ENCODE data around the gene TYSND1.

Gene TYSND1

GRCh38 chr10:70166394-70166793, 19.9 kb upstream of the TYSND1 start:
- DNase-seq (ENCODE audit: low spot score) = no peak
- TF ChIP-seq CTCF (IDR thresholded peaks at IDR 0.05; ENCODE audit: poor library complexity, severe bottlenecking) = no peak
- H3K4me1 ChIP-seq (ENCODE audit: insufficient read depth, poor library complexity, severe bottlenecking) = peaks cover 4% of the 10 kb centered on the region
- H3K9me3 ChIP-seq (ENCODE audit: severe bottlenecking) = no peaks in the 10 kb centered on the region
- H3K27me3 ChIP-seq (ENCODE audit: insufficient read depth, poor library complexity, severe bottlenecking) = no peaks in the 10 kb centered on the region
- no peak overlapping the region for H3K27ac ChIP-seq (ENCODE audit: poor library complexity, severe bottlenecking)
- ATAC-seq (ENCODE audit: low read depth) = no peak
- H3K4me3 ChIP-seq (ENCODE audit: severe bottlenecking) = no peak overlapping the region
- peaks cover 48% of the 10 kb centered on the region for H3K36me3 ChIP-seq (ENCODE audit: low read depth)

GRCh38 chr10:70164163-70164562, 17.7 kb upstream of the TYSND1 start:
- no peak for ATAC-seq (ENCODE audit: low read depth)
- H3K4me3 ChIP-seq (ENCODE audit: severe bottlenecking) = no peak overlapping the region
- H3K36me3 ChIP-seq (ENCODE audit: low read depth) = peaks cover 70% of the 10 kb centered on the region
- no peak overlapping the region for H3K27ac ChIP-seq (ENCODE audit: poor library complexity, severe bottlenecking)
- H3K4me1 ChIP-seq (ENCODE audit: insufficient read depth, poor library complexity, severe bottlenecking) = peaks cover 5% of the 10 kb centered on the region
- H3K9me3 ChIP-seq (ENCODE audit: severe bottlenecking) = no peaks in the 10 kb centered on the region
- DNase-seq (ENCODE audit: low spot score) = no peak
- no peak for TF ChIP-seq CTCF (IDR thresholded peaks at IDR 0.05; ENCODE audit: poor library complexity, severe bottlenecking)
- H3K27me3 ChIP-seq (ENCODE audit: insufficient read depth, poor library complexity, severe bottlenecking) = no peaks in the 10 kb centered on the region

- TF ChIP-seq CTCF (IDR thresholded peaks at IDR 0.05; ENCODE audit: poor library complexity, severe bottlenecking) = no peak
- Histone ChIP-seq H3K4me3 (ENCODE audit: severe bottlenecking) (no peak overlapping the region), H3K9me3 (ENCODE audit: severe bottlenecking) (no peaks in the 10 kb centered on the region), H3K36me3 (ENCODE audit: low read depth) (peaks cover 73% of the 10 kb centered on the region), H3K27me3 (ENCODE audit: insufficient read depth, poor library complexity, severe bottlenecking) (no peaks in the 10 kb centered on the region), H3K27ac (ENCODE audit: poor library complexity, severe bottlenecking) (no peak overlapping the region), H3K4me1 (ENCODE audit: insufficient read depth, poor library complexity, severe bottlenecking) (peaks cover 5% of the 10 kb centered on the region)
- ATAC-seq (ENCODE audit: low read depth) (no peak), DNase-seq (ENCODE audit: low spot score) (no peak)
Measured at GRCh38 chr10:70163448-70163847, 16.9 kb upstream of the TYSND1 start.

DNA sequence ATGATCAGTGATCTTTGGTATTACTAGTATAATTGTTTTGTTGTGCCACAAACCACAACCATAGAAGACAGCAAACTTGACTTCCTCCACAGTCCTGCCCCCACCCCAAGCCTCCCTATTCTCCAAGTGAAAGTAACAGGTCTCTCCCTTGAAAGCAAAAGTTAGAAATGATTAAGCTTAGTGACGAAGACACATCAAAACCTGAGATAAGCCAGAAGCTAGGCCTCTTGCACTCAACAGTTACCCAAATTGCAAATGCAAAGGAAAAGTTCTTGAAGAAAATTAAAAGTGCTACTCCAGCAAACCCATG, 16.3 kb upstream of the TYSND1 start:
- Histone ChIP-seq H3K36me3 (ENCODE audit: low read depth) (peaks cover 72% of the 10 kb centered on the region), H3K4me1 (ENCODE audit: insufficient read depth, poor library complexity, severe bottlenecking) (peaks cover 5% of the 10 kb centered on the region), H3K27me3 (ENCODE audit: insufficient read depth, poor library complexity, severe bottlenecking) (no peaks in the 10 kb centered on the region), H3K4me3 (ENCODE audit: severe bottlenecking) (no peak overlapping the region), H3K9me3 (ENCODE audit: severe bottlenecking) (no peaks in the 10 kb centered on the region), H3K27ac (ENCODE audit: poor library complexity, severe bottlenecking) (no peak overlapping the region)
- TF ChIP-seq CTCF (IDR thresholded peaks at IDR 0.05; ENCODE audit: poor library complexity, severe bottlenecking) = no peak
- DNase-seq (ENCODE audit: low spot score) (no peak), ATAC-seq (ENCODE audit: low read depth) (no peak)

DNA sequence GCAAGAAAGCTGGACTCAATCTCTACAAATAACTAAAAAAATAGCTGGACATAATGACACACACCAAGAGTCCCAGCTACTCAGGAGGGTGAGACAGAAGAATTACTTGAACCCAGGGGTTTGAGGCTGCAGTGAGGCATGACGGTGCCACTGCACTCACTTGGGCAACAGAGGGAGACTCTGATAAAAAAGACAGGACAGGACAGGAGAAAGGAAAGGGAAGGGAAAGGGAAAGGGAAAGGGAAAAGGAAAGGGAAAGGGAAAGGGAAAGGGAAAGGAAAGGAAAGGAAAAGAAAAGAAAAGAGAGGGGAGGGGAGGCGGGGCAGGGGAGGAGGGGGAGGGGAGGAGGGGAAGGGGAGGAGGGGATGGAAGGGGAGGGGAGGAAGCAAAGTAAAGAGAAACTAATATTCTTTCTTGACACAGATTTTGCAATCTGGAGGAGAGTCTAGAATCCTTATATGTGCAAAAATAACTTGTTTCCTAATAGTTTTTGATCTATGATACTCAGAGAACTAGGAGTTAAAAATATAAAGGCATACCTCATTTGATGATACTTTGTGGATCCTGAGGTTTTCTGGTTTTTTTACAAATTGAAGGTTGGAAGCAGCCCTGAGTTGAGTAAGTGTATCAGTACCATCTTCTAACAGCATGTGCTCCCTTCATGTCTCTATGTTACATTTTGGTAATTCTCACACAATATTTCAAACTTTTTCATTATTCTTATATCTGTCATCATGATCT, 15.8 kb upstream of the TYSND1 start:
- Histone ChIP-seq H3K27ac (ENCODE audit: poor library complexity, severe bottlenecking) (no peak overlapping the region), H3K4me3 (ENCODE audit: severe bottlenecking) (no peak overlapping the region), H3K27me3 (ENCODE audit: insufficient read depth, poor library complexity, severe bottlenecking) (no peaks in the 10 kb centered on the region), H3K9me3 (ENCODE audit: severe bottlenecking) (no peaks in the 10 kb centered on the region), H3K36me3 (ENCODE audit: low read depth) (peaks cover 72% of the 10 kb centered on the region), H3K4me1 (ENCODE audit: insufficient read depth, poor library complexity, severe bottlenecking) (peaks cover 5% of the 10 kb centered on the region)
- DNase-seq (ENCODE audit: low spot score) = no peak
- ATAC-seq (ENCODE audit: low read depth) = no peak
- no peak for TF ChIP-seq CTCF (IDR thresholded peaks at IDR 0.05; ENCODE audit: poor library complexity, severe bottlenecking)
